PFSK-1 (cell line): ENCODE data around the gene PDAP1.

Experiments
- POLR2AphosphoS5 ChIP-seq: IDR thresholded peaks from 2 replicates; pipeline ENCODE4 v1.6.1; 2012; ENCODE audit warnings: low read depth, mild to moderate bottlenecking, control low read depth, low read length, moderate library complexity
- REST ChIP-seq, 2 experiments: IDR thresholded peaks; 2 replicates each; pipeline versions ENCODE4 v1.6.1 to v1.8.0; 2011 to 2012; ENCODE audit warnings: low read depth in 2 of 2, low read length in 2 of 2, control low read depth in 1 of 2, inconsistent platforms in 1 of 2, mild to moderate bottlenecking in 1 of 2, moderate library complexity in 1 of 2; ENCODE audit not compliant: insufficient read depth in 1 of 2
- SIN3A ChIP-seq: IDR thresholded peaks from 2 replicates; pipeline ENCODE4 v1.6.1; 2012; ENCODE audit warnings: mild to moderate bottlenecking, low read length, moderate library complexity, borderline replicate concordance; ENCODE audit not compliant: insufficient read depth

- TF ChIP-seq SIN3A = no peak
- no peak for TF ChIP-seq POLR2AphosphoS5
- TF ChIP-seq REST (IDR thresholded peaks at IDR 0.05; ENCODE audit: insufficient read depth in 1 of 2, low read depth in 2 of 2, low read length in 2 of 2) = no peak
Measured at GRCh38 chr7:99424932-99425730, 16.7 kb upstream of the PDAP1 start.
